ENCODE data around the gene CTU2.

CTU2 gene

DNA sequence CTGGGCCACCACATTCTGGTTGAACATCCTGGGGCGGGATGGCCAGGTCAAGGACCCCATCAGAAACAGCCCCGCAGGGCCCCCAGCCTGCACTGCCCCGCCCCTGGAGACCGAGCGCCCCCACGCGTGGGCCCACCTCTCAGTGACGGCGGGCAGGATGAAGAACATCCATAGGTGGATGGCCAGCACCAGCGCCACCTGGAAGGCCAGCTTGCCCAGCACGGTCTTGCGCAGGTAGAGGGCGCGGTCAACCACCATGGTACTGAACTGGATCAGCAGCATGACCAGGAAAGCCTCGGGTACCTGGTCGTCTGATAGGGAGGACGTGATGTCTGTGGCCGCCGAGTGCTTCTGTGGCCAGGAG, 13.6 kb downstream of the CTU2 start:
- H3K36me3 Mint-ChIP-seq (ENCODE audit: low read depth), result peaks cover 45% of the 10 kb centered on the region
- no peak overlapping the region for H3K4me3 Mint-ChIP-seq
- no peaks in the 10 kb centered on the region for H3K4me1 Mint-ChIP-seq (ENCODE audit: low read depth)
- peak overlapping the region; percentile 36 for H3K27ac Mint-ChIP-seq
- no peaks in the 10 kb centered on the region for H3K27me3 Mint-ChIP-seq (ENCODE audit: low read depth)
- DNase-seq (ENCODE audit: low spot score), result no peak
- no peaks in the 10 kb centered on the region for H3K9me3 Mint-ChIP-seq

- peak overlapping the region; percentile 36 for H3K27ac Mint-ChIP-seq
- peaks cover 45% of the 10 kb centered on the region for H3K36me3 Mint-ChIP-seq (ENCODE audit: low read depth)
- no peaks in the 10 kb centered on the region for H3K4me1 Mint-ChIP-seq (ENCODE audit: low read depth)
- no peak overlapping the region for H3K4me3 Mint-ChIP-seq
- H3K9me3 Mint-ChIP-seq, result no peaks in the 10 kb centered on the region
- no peak for DNase-seq (ENCODE audit: low spot score)
- no peaks in the 10 kb centered on the region for H3K27me3 Mint-ChIP-seq (ENCODE audit: low read depth)
Observed at GRCh38 chr16:88720396-88720970, 14.2 kb downstream of the CTU2 start.

GRCh38 chr16:88721236-88721635, 14.9 kb downstream of the CTU2 start:
- DNase-seq (ENCODE audit: low spot score), result no peak
- peaks cover 46% of the 10 kb centered on the region for H3K36me3 Mint-ChIP-seq (ENCODE audit: low read depth)
- no peak overlapping the region for H3K4me3 Mint-ChIP-seq
- no peak overlapping the region for H3K27ac Mint-ChIP-seq
- no peaks in the 10 kb centered on the region for H3K9me3 Mint-ChIP-seq
- H3K27me3 Mint-ChIP-seq (ENCODE audit: low read depth), result no peaks in the 10 kb centered on the region
- H3K4me1 Mint-ChIP-seq (ENCODE audit: low read depth), result no peaks in the 10 kb centered on the region

DNA sequence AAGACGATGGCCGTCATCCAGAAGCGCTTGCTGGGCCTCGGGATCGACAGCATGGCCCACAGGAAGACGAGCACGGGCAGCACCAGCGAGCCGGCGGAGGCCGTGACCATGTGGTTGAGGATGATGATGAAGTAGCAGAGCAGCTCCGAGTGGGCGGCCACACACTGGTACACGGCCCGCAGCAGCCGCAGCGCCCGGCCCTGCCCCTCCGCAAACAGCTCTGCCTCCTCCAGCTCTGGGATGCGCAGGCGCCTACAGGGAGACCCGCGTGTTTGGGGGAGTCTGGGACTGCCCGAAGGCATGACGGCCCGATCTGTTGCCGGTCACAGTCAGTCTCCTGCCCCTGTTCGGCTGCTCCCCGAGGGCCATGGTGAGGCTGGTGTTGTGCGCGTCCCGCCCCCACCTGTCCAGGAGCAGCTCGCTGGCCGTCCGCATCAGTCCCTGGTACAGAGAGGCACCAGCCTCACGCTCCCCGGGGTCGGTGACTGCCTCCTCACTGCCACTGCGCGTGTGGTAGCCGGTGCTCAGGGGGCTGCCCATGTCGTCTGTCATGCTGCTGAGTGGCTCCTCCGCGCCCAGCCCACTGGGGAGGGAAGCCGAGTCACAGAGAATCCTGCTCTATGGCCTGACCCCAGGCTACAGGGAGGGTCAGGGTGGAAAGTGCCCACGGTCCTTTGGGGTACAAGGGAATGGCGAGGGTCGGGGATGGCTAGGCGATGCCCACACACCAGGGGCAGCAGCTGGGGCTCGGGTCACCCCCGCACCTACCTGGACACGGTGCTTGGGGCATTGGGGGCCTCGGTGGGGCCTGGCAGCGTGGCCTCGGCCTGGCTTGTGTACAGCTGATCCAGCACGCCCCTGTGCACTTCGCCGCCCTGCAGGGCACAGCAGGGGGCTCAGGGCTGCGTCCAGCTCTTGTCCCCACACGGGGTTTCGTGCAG, 15.8 kb downstream of the CTU2 start:
- Mint-ChIP-seq H3K36me3 (ENCODE audit: low read depth) (peaks cover 43% of the 10 kb centered on the region), H3K9me3 (no peaks in the 10 kb centered on the region), H3K27ac (no peak overlapping the region), H3K4me3 (no peak overlapping the region), H3K4me1 (ENCODE audit: low read depth) (no peaks in the 10 kb centered on the region), H3K27me3 (ENCODE audit: low read depth) (no peaks in the 10 kb centered on the region)
- DNase-seq (ENCODE audit: low spot score), result no peak

DNA sequence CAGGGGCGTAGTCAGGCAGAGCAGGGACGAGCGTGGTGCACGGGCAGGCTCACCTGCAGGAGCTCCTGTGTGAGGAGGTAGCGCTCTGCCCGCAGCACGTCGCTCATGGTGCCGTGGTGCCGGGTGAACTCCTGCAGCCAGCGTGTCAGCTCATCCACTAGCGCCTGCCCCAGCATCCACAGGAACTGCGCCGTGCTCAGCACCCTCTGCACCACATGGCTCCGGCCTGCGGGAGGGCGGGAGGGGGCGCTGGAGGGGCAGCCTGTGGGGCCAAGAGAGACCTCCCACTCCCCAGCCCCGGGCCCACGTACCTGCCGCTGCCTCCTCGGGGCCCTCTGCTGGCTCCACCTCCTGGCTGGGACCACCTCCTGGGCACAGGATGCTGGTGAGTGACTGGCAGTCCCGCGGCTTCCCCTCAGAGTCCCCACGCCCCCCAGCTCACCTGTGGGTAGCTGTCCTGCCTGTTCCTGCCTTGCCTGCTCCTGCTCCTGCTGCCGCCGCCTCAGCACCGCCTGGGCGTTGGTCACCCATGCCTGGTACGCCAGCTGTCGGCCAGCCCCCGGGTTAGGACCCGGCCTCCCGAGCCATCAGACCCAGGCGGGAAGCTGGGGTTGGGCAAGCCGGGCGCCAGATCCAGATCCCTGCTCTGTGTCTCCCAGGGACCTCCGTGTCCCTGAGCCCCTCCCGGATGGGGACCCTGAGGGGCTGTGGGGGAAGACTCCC, 16.6 kb downstream of the CTU2 start:
- Mint-ChIP-seq H3K4me3 (no peak overlapping the region), H3K27ac (no peak overlapping the region), H3K36me3 (ENCODE audit: low read depth) (peaks cover 40% of the 10 kb centered on the region), H3K9me3 (no peaks in the 10 kb centered on the region), H3K4me1 (ENCODE audit: low read depth) (no peaks in the 10 kb centered on the region), H3K27me3 (ENCODE audit: low read depth) (no peaks in the 10 kb centered on the region)
- no peak for DNase-seq (ENCODE audit: low spot score)

DNA sequence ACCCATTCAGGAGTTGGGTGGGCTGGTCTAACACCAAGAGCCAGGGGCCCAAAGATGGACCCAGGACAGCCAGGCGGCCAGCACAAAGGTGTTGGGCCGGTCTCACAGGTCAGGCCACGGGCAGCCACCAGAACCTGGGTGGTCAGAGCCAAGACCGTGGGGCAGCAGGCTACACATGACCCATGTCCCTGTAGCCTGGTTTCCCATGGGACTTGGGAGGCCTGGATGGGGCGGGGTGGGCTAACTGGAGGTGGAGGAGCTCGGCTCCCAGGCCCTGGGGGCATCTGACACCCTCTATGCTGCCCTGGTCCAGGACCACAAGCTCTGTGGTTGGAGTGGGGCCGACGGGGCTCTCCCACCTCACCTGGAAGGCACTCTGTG, 17.2 kb downstream of the CTU2 start:
- no peak for DNase-seq (ENCODE audit: low spot score)
- Mint-ChIP-seq H3K27me3 (ENCODE audit: low read depth) (no peaks in the 10 kb centered on the region), H3K4me3 (no peak overlapping the region), H3K36me3 (ENCODE audit: low read depth) (peaks cover 36% of the 10 kb centered on the region), H3K27ac (no peak overlapping the region), H3K9me3 (no peaks in the 10 kb centered on the region), H3K4me1 (ENCODE audit: low read depth) (no peaks in the 10 kb centered on the region)

GRCh38 chr16:88723911-88724310, 17.6 kb downstream of the CTU2 start:
- H3K9me3 Mint-ChIP-seq, result no peaks in the 10 kb centered on the region
- H3K27me3 Mint-ChIP-seq (ENCODE audit: low read depth), result no peaks in the 10 kb centered on the region
- no peaks in the 10 kb centered on the region for H3K4me1 Mint-ChIP-seq (ENCODE audit: low read depth)
- H3K4me3 Mint-ChIP-seq, result no peak overlapping the region
- H3K27ac Mint-ChIP-seq, result no peak overlapping the region
- no peak for DNase-seq (ENCODE audit: low spot score)
- H3K36me3 Mint-ChIP-seq (ENCODE audit: low read depth), result peaks cover 31% of the 10 kb centered on the region

- Mint-ChIP-seq H3K4me1 (ENCODE audit: low read depth) (no peaks in the 10 kb centered on the region), H3K27me3 (ENCODE audit: low read depth) (no peaks in the 10 kb centered on the region), H3K9me3 (no peaks in the 10 kb centered on the region), H3K4me3 (no peak overlapping the region), H3K36me3 (ENCODE audit: low read depth) (peaks cover 26% of the 10 kb centered on the region), H3K27ac (no peak overlapping the region)
- no peak for DNase-seq (ENCODE audit: low spot score)
Observed at GRCh38 chr16:88724855-88725555, 18.7 kb downstream of the CTU2 start.

GRCh38 chr16:88725609-88726407, 19.5 kb downstream of the CTU2 start:
- no peaks in the 10 kb centered on the region for H3K9me3 Mint-ChIP-seq
- H3K4me3 Mint-ChIP-seq, result no peak overlapping the region
- no peaks in the 10 kb centered on the region for H3K27me3 Mint-ChIP-seq (ENCODE audit: low read depth)
- no peaks in the 10 kb centered on the region for H3K4me1 Mint-ChIP-seq (ENCODE audit: low read depth)
- peak overlapping the region; percentile 31 for H3K27ac Mint-ChIP-seq
- H3K36me3 Mint-ChIP-seq (ENCODE audit: low read depth), result peaks cover 23% of the 10 kb centered on the region
- DNase-seq (ENCODE audit: low spot score), result no peak

GRCh38 chr16:88726408-88726749, 20.1 kb downstream of the CTU2 start:
- Mint-ChIP-seq H3K27ac (no peak overlapping the region), H3K27me3 (ENCODE audit: low read depth) (no peaks in the 10 kb centered on the region), H3K4me1 (ENCODE audit: low read depth) (peaks cover 4% of the 10 kb centered on the region), H3K9me3 (no peaks in the 10 kb centered on the region), H3K36me3 (ENCODE audit: low read depth) (peaks cover 28% of the 10 kb centered on the region), H3K4me3 (no peak overlapping the region)
- no peak for DNase-seq (ENCODE audit: low spot score)

DNA sequence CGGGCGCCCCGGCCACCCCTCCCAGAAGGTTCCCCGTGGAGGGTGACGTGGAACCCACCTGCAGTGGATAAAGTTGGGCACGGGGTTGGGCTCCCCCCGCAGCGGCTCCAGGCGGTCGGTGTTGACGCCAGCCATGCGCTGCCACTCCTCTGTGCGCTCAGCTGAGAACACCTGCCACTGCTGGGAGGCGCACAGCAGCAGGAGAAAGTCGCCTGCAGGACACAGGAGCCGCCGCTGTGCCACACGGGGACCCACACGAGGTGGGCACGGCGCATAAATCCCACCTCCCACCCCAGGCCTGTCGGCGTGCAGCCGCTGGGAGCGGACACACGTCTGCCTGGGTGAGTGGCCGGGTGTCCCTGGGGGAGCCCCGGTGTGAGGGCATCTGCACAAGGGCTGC, 20.7 kb downstream of the CTU2 start:
- H3K4me3 Mint-ChIP-seq, result no peak overlapping the region
- no peaks in the 10 kb centered on the region for H3K9me3 Mint-ChIP-seq
- H3K4me1 Mint-ChIP-seq (ENCODE audit: low read depth), result peaks cover 4% of the 10 kb centered on the region
- H3K36me3 Mint-ChIP-seq (ENCODE audit: low read depth), result peaks cover 28% of the 10 kb centered on the region
- no peak overlapping the region for H3K27ac Mint-ChIP-seq
- DNase-seq (ENCODE audit: low spot score), result no peak
- no peaks in the 10 kb centered on the region for H3K27me3 Mint-ChIP-seq (ENCODE audit: low read depth)

DNA sequence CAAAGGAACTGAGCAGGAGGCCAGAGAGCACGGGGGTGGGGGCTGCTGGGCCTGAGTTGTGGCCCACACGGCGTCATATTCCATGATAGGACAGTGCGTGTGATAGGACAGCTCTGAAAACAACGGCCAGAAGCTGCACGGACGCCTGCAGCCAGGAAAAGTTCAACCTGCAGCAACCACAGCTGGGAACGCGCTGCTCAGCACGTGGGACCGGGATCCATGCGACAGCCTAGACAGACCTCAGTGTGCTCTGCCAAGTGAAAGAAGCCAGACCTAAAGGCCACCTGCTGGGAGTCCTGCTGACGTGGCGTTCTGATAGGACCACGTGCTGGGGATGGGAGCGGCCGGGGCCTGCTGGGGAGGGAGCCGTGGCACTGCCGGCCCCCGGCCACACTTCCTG, 21.6 kb downstream of the CTU2 start:
- H3K4me3 Mint-ChIP-seq, result no peak overlapping the region
- H3K36me3 Mint-ChIP-seq (ENCODE audit: low read depth), result peaks cover 27% of the 10 kb centered on the region
- H3K27me3 Mint-ChIP-seq (ENCODE audit: low read depth), result no peaks in the 10 kb centered on the region
- no peak for DNase-seq (ENCODE audit: low spot score)
- no peaks in the 10 kb centered on the region for H3K9me3 Mint-ChIP-seq
- no peak overlapping the region for H3K27ac Mint-ChIP-seq
- peaks cover 4% of the 10 kb centered on the region for H3K4me1 Mint-ChIP-seq (ENCODE audit: low read depth)
